GM23338 (cell line): ENCODE results near the gene RARG. TPM values are rescaled to one million over a fixed set of nuclear protein-coding genes. Genes with fewer than 3 reads are reported as not detected.

Experiments
- ATAC-seq: fragments of 200-7000 bp; cut with Tn5 transposase; 3 replicates; pipeline ENCODE4 v1.9.1; 2020
- DNase-seq: peaks from one replicate; pipeline ENCODE4 v3.0.0-alpha.2; 2015; ENCODE audit warnings: low spot score
- H2AFZ ChIP-seq: fragments of 200-600 bp; sonication (generic); 2 replicates; pipeline ENCODE4 v1.8.0; 2016; ENCODE audit warnings: antibody characterized with exemption, mild to moderate bottlenecking, moderate library complexity
- H3F3A ChIP-seq: fragments of 200-600 bp; sonication (generic); replicated peaks from 2 replicates; pipeline ENCODE4 v1.8.0; 2017; ENCODE audit warnings: antibody characterized with exemption, mixed run types, low read depth
- H3K27ac ChIP-seq: fragments of 200-600 bp; sonication (generic); 2 replicates; pipeline ENCODE4 v1.6.1; 2016; ENCODE audit warnings: low read depth
- H3K27me3 ChIP-seq: fragments of 200-600 bp; sonication (generic); 2 replicates; pipeline ENCODE4 v1.8.0; 2016; ENCODE audit warnings: mild to moderate bottlenecking, mixed run types, moderate library complexity; ENCODE audit not compliant: insufficient read depth
- H3K36me3 ChIP-seq: fragments of 200-600 bp; sonication (generic); 2 replicates; pipeline ENCODE4 v1.8.0; 2016; ENCODE audit warnings: mild to moderate bottlenecking; ENCODE audit not compliant: insufficient read depth
- H3K4me1 ChIP-seq: fragments of 200-600 bp; sonication (generic); 2 replicates; pipeline ENCODE4 v1.8.0; 2016; ENCODE audit warnings: mild to moderate bottlenecking, moderate library complexity; ENCODE audit not compliant: insufficient read depth
- H3K4me2 ChIP-seq: fragments of 200-600 bp; sonication (generic); 2 replicates; pipeline ENCODE4 v1.7.1; 2017; ENCODE audit warnings: mixed run types
- H3K4me3 ChIP-seq: fragments of 200-600 bp; sonication (generic); 2 replicates; pipeline ENCODE4 v1.6.1; 2016; ENCODE audit warnings: mixed run types
- H3K79me2 ChIP-seq: fragments of 200-600 bp; sonication (generic); replicated peaks from 2 replicates; pipeline ENCODE4 v1.8.0; 2017; ENCODE audit warnings: mild to moderate bottlenecking; ENCODE audit not compliant: insufficient read depth
- H3K9me2 ChIP-seq: fragments of 200-600 bp; sonication (generic); 2 replicates; pipeline ENCODE4 v1.8.0; 2017; ENCODE audit not compliant: insufficient read depth
- H4K20me1 ChIP-seq: fragments of 200-600 bp; sonication (generic); replicated peaks from 2 replicates; pipeline ENCODE4 v1.8.0; 2017; ENCODE audit warnings: mild to moderate bottlenecking; ENCODE audit not compliant: insufficient read depth
- H3K27ac Mint-ChIP-seq: 2 replicates; pipeline ENCODE4 v1.8.0; 2020; ENCODE audit warnings: inconsistent platforms, mild to moderate bottlenecking, moderate library complexity, mixed read lengths
- H3K27me3 Mint-ChIP-seq: 3 replicates; pipeline ENCODE4 v1.8.0; 2022; ENCODE audit warnings: low read depth, mild to moderate bottlenecking, moderate library complexity, mixed read lengths, inconsistent platforms; ENCODE audit not compliant: insufficient read depth, poor library complexity
- H3K36me3 Mint-ChIP-seq: 3 replicates; pipeline ENCODE4 v1.8.0; 2021; ENCODE audit warnings: low read depth, mild to moderate bottlenecking, inconsistent platforms, moderate library complexity, mixed read lengths
- H3K4me1 Mint-ChIP-seq: 3 replicates; pipeline ENCODE4 v1.8.0; 2020; ENCODE audit warnings: mild to moderate bottlenecking, inconsistent platforms, mixed read lengths
- H3K4me3 Mint-ChIP-seq: 3 replicates; pipeline ENCODE4 v1.8.0; 2021; ENCODE audit warnings: moderate library complexity, mild to moderate bottlenecking, inconsistent platforms, mixed read lengths
- H3K9me3 Mint-ChIP-seq: 3 replicates; pipeline ENCODE4 v1.8.0; 2020; ENCODE audit warnings: moderate library complexity, mild to moderate bottlenecking, inconsistent platforms, mixed read lengths
- CTCF ChIP-seq, 2 experiments: fragments of 200-600 bp in 1 of 2; sonication (generic) in 1 of 2; conservative IDR thresholded peaks; 2 replicates each; pipeline versions ENCODE4 v1.5.1 to v1.6.1; 2016 to 2017; ENCODE audit warnings: antibody characterized with exemption in 2 of 2, low read depth in 2 of 2, mild to moderate bottlenecking in 2 of 2, moderate library complexity in 1 of 2
- EZH2 ChIP-seq: fragments of 200-600 bp; sonication (generic); IDR thresholded peaks from one replicate; pipeline ENCODE4 v1.8.0; 2017; ENCODE audit warnings: antibody characterized with exemption, mild to moderate bottlenecking, low read depth; ENCODE audit not compliant: unreplicated experiment
- EZH2phosphoT487 ChIP-seq: fragments of 200-600 bp; sonication (generic); IDR thresholded peaks from one replicate; pipeline ENCODE4 v1.8.1; 2018; ENCODE audit warnings: antibody characterized with exemption; ENCODE audit not compliant: unreplicated experiment
- NANOG ChIP-seq: IDR thresholded peaks from 2 replicates; pipeline ENCODE4 v1.6.1; 2016; ENCODE audit warnings: antibody characterized with exemption, borderline replicate concordance
- STAT1 ChIP-seq: IDR thresholded peaks from one replicate; pipeline ENCODE4 v1.6.1; 2016; ENCODE audit warnings: antibody characterized with exemption; ENCODE audit not compliant: unreplicated experiment
- ZNF331 ChIP-seq: fragments of 250-450 bp; sonication (Bioruptor Pico); IDR thresholded peaks from 2 replicates; pipeline ENCODE4 v1.5.0; 2020; ENCODE audit warnings: low read depth, mild to moderate bottlenecking, moderate library complexity
- polyA plus RNA-seq: library from polyadenylated mRNA; unstranded; fragments of >200 nt; fragmentation: Nextera tagmentation; extraction: Ambion mirVana; gene quantifications from 2 replicates; pipeline ENCODE4 v1.2.1, GENCODE V29; 2016
- total RNA-seq: library from RNA; depleted of rRNA; stranded (reverse); fragments of >200 nt; shearing (Covaris generic); gene quantifications from 2 replicates; pipeline ENCODE4 v1.2.3, GENCODE V29; 2014
- TF ChIP-seq, protein P1 (sequence below): IDR thresholded peaks from one replicate; pipeline ENCODE4 v1.6.1; 2018; ENCODE audit warnings: antibody characterized with exemption; ENCODE audit not compliant: unreplicated experiment
- TF ChIP-seq, protein P2 (sequence below): IDR thresholded peaks from 2 replicates; pipeline ENCODE4 v1.6.1; 2016; ENCODE audit warnings: antibody characterized with exemption

Gene RARG
- total and polyA plus RNA-seq, 2 experiments from 2014 or later, result 18.5 to 50.2 TPM

- H3K9me3 Mint-ChIP-seq, result no peaks in the 10 kb centered on the region; the same call in 1 of the 3 replicates
- peak; percentile 7; the same call in 2 of the 3 replicates for ATAC-seq
- Histone ChIP-seq H3K4me3 (no peak overlapping the region), H3K4me2 (no peak overlapping the region), H3K27ac (no peak overlapping the region), H3K27me3 (peaks cover 90% of the 10 kb centered on the region), H2AFZ (no peak overlapping the region), H3K9me2 (no peaks in the 10 kb centered on the region), H3K36me3 (no peaks in the 10 kb centered on the region), H4K20me1 (peaks cover 3% of the 10 kb centered on the region), H3K79me2 (no peaks in the 10 kb centered on the region), H3K4me1 (no peaks in the 10 kb centered on the region; the same call in 1 of the 2 replicates), H3F3A (no peaks in the 10 kb centered on the region)
- H3K27me3 Mint-ChIP-seq, result peaks cover 38% of the 10 kb centered on the region
- peaks cover 2% of the 10 kb centered on the region; the same call in 1 of the 3 replicates for H3K4me1 Mint-ChIP-seq
- peaks cover 5% of the 10 kb centered on the region; the same call in 2 of the 3 replicates for H3K36me3 Mint-ChIP-seq
- H3K4me3 Mint-ChIP-seq, result no peak overlapping the region
- TF ChIP-seq, protein P1, sequence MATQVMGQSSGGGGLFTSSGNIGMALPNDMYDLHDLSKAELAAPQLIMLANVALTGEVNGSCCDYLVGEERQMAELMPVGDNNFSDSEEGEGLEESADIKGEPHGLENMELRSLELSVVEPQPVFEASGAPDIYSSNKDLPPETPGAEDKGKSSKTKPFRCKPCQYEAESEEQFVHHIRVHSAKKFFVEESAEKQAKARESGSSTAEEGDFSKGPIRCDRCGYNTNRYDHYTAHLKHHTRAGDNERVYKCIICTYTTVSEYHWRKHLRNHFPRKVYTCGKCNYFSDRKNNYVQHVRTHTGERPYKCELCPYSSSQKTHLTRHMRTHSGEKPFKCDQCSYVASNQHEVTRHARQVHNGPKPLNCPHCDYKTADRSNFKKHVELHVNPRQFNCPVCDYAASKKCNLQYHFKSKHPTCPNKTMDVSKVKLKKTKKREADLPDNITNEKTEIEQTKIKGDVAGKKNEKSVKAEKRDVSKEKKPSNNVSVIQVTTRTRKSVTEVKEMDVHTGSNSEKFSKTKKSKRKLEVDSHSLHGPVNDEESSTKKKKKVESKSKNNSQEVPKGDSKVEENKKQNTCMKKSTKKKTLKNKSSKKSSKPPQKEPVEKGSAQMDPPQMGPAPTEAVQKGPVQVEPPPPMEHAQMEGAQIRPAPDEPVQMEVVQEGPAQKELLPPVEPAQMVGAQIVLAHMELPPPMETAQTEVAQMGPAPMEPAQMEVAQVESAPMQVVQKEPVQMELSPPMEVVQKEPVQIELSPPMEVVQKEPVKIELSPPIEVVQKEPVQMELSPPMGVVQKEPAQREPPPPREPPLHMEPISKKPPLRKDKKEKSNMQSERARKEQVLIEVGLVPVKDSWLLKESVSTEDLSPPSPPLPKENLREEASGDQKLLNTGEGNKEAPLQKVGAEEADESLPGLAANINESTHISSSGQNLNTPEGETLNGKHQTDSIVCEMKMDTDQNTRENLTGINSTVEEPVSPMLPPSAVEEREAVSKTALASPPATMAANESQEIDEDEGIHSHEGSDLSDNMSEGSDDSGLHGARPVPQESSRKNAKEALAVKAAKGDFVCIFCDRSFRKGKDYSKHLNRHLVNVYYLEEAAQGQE, result no peak
- H3K27ac Mint-ChIP-seq, result no peak overlapping the region
- no peak for DNase-seq
Observed at GRCh38 chr12:53196486-53196885, 35.5 kb downstream of the RARG start.

- Mint-ChIP-seq H3K9me3 (no peaks in the 10 kb centered on the region; the same call in 1 of the 3 replicates), H3K36me3 (peaks cover 5% of the 10 kb centered on the region), H3K27ac (no peak overlapping the region), H3K4me1 (peaks cover 3% of the 10 kb centered on the region; the same call in 1 of the 3 replicates), H3K4me3 (no peak overlapping the region), H3K27me3 (peaks cover 38% of the 10 kb centered on the region)
- H3K4me2 ChIP-seq, result no peak overlapping the region
- peaks cover 84% of the 10 kb centered on the region for H3K27me3 ChIP-seq
- no peaks in the 10 kb centered on the region; the same call in 1 of the 2 replicates for H3K4me1 ChIP-seq
- no peak overlapping the region for H3K27ac ChIP-seq
- H3K4me3 ChIP-seq, result no peak overlapping the region
- H4K20me1 ChIP-seq, result peaks cover 3% of the 10 kb centered on the region
- H3F3A ChIP-seq, result no peaks in the 10 kb centered on the region
- TF ChIP-seq STAT1 (no peak), ZNF331 (no peak), EZH2 (no peak), CTCF (conservative IDR thresholded peaks at IDR 0.05; ENCODE audit: low read depth in 2 of 2) (0 out of 4 replicates have a peak, but pooled peaks of 1 of the 2 experiments have one; percentile 8), NANOG (no peak), EZH2phosphoT487 (no peak)
- TF ChIP-seq, protein P1, result no peak
- TF ChIP-seq, protein P2, sequence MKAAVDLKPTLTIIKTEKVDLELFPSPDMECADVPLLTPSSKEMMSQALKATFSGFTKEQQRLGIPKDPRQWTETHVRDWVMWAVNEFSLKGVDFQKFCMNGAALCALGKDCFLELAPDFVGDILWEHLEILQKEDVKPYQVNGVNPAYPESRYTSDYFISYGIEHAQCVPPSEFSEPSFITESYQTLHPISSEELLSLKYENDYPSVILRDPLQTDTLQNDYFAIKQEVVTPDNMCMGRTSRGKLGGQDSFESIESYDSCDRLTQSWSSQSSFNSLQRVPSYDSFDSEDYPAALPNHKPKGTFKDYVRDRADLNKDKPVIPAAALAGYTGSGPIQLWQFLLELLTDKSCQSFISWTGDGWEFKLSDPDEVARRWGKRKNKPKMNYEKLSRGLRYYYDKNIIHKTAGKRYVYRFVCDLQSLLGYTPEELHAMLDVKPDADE, result no peak
- no peaks in the 10 kb centered on the region for H3K36me3 ChIP-seq
- ATAC-seq (no peak), DNase-seq (no peak)
- no peak overlapping the region for H2AFZ ChIP-seq
- H3K9me2 ChIP-seq, result no peaks in the 10 kb centered on the region
- no peaks in the 10 kb centered on the region for H3K79me2 ChIP-seq
Observed at GRCh38 chr12:53195516-53196420, 36.2 kb downstream of the RARG start.
